GM12892 (cell line): Measurements from ENCODE around the gene SCAMP4.

Experiments
- POLR2A ChIP-seq: IDR thresholded peaks from 2 replicates; pipeline ENCODE4 v1.6.1; 2011; ENCODE audit warnings: low read depth, low read length, control low read depth
- POLR2AphosphoS5 ChIP-seq: IDR thresholded peaks from 2 replicates; pipeline ENCODE4 v1.6.1; 2011; ENCODE audit warnings: low read depth, low read length, control low read depth

GRCh38 chr19:1904860-1905109, 414 bp upstream of the SCAMP4 start:
- TF ChIP-seq POLR2A (no peak; the same call in 1 of the 2 replicates), POLR2AphosphoS5 (no peak)
